LNCaP clone FGC (cell line): ENCODE data around the gene SLC13A4.
A peak's percentile ranks its signal among the peaks of the same experiment; 100 is the strongest.

Source experiments
- DNase-seq: peaks from one replicate; pipeline ENCODE4 v3.0.0-alpha.2; 2011; ENCODE audit warnings: low read depth
- H3K4me3 ChIP-seq: 2 replicates; pipeline ENCODE4 v1.5.1; 2011; ENCODE audit warnings: mild to moderate bottlenecking, low read depth, low read length, control low read depth
- CTCF ChIP-seq: IDR thresholded peaks from 2 replicates; pipeline ENCODE4 v1.5.1; 2012; ENCODE audit warnings: mild to moderate bottlenecking; ENCODE audit not compliant: control insufficient read depth, insufficient read depth; ENCODE audit errors: extremely low read depth

The SLC13A4 gene

GRCh38 chr7:135718794-135719437 lies 9.1 kb downstream of the SLC13A4 start:
- no peak for DNase-seq
- no peak overlapping the region for H3K4me3 ChIP-seq
- TF ChIP-seq CTCF = no peak

- TF ChIP-seq CTCF = no peak
- H3K4me3 ChIP-seq = no peak overlapping the region
- no peak for DNase-seq
Measured at GRCh38 chr7:135718219-135718618, 9.8 kb downstream of the SLC13A4 start.

GRCh38 chr7:135717693-135718092 lies 10.3 kb downstream of the SLC13A4 start:
- TF ChIP-seq CTCF = no peak
- DNase-seq = no peak
- H3K4me3 ChIP-seq = no peak overlapping the region

GRCh38 chr7:135716677-135717238 lies 11.2 kb downstream of the SLC13A4 start:
- peak; percentile 43 for DNase-seq
- no peak overlapping the region for H3K4me3 ChIP-seq
- TF ChIP-seq CTCF = no peak

GRCh38 chr7:135715673-135716072 lies 12.3 kb downstream of the SLC13A4 start:
- TF ChIP-seq CTCF = no peak
- no peak for DNase-seq
- no peak overlapping the region for H3K4me3 ChIP-seq

GRCh38 chr7:135715055-135715522 lies 12.9 kb downstream of the SLC13A4 start:
- no peak for DNase-seq
- TF ChIP-seq CTCF = no peak
- no peak overlapping the region for H3K4me3 ChIP-seq
